HL-60/S4 (cell line): ENCODE results near the gene CCDC68.

Experiments
- in situ Hi-C: fragments of 300-500 bp; cut with MboI; formaldehyde crosslinking; loops from 2 replicates; pipeline ENCODE4 v1.14.3; 2022; ENCODE audit warnings: low sequenced_read_pairs

Gene CCDC68

GRCh38 chr18:54923339-54923956, 35.8 kb downstream of the CCDC68 start:
- in situ Hi-C loops, result no loop called here

GRCh38 chr18:54919412-54919811, 39.8 kb downstream of the CCDC68 start:
- in situ Hi-C loops, result no loop called here

GRCh38 chr18:54918060-54918459, 41.2 kb downstream of the CCDC68 start:
- in situ Hi-C loops, result no loop called here

- in situ Hi-C loops, result no loop called here
These were observed 42.8 kb downstream of the CCDC68 start for GRCh38 chr18:54916507-54916906.

- in situ Hi-C loops, result no loop called here
These were observed 44.4 kb downstream of the CCDC68 start for GRCh38 chr18:54914816-54915215.

GRCh38 chr18:54911551-54911950, 47.7 kb downstream of the CCDC68 start:
- in situ Hi-C loops, result no loop called here

GRCh38 chr18:54910161-54910919, 48.9 kb downstream of the CCDC68 start:
- in situ Hi-C loops, result no loop called here

- in situ Hi-C loops, result no loop called here
These were observed 49.7 kb downstream of the CCDC68 start for GRCh38 chr18:54909538-54909937.

GRCh38 chr18:54906331-54907185, 52.7 kb downstream of the CCDC68 start:
- in situ Hi-C loops, result no loop called here

GRCh38 chr18:54905629-54906028, 53.6 kb downstream of the CCDC68 start:
- in situ Hi-C loops, result no loop called here

- in situ Hi-C loops, result no loop called here
These were observed 54.7 kb downstream of the CCDC68 start for GRCh38 chr18:54904581-54904980.

GRCh38 chr18:54900290-54900689, 59.0 kb downstream of the CCDC68 start:
- in situ Hi-C loops, result no loop called here

- in situ Hi-C loops, result no loop called here
These were observed 59.8 kb downstream of the CCDC68 start for GRCh38 chr18:54899500-54899899.

- in situ Hi-C loops, result no loop called here
These were observed 70.3 kb downstream of the CCDC68 start for GRCh38 chr18:54888933-54889332.

- in situ Hi-C loops, result no loop called here
These were observed 70.9 kb downstream of the CCDC68 start for GRCh38 chr18:54888378-54888777.

- in situ Hi-C loops, result no loop called here
These were observed 75.3 kb downstream of the CCDC68 start for GRCh38 chr18:54883816-54884604.

GRCh38 chr18:54882318-54882717, 76.9 kb downstream of the CCDC68 start:
- in situ Hi-C loops, result no loop called here

GRCh38 chr18:54881229-54881768, 78.0 kb downstream of the CCDC68 start:
- in situ Hi-C loops, result no loop called here

- in situ Hi-C loops, result no loop called here
These were observed 78.7 kb downstream of the CCDC68 start for GRCh38 chr18:54880395-54881105.

GRCh38 chr18:54879691-54880090, 79.6 kb downstream of the CCDC68 start:
- in situ Hi-C loops, result no loop called here
